ENCODE measurements around the gene CTU2.

GRCh38 chr16:88701581-88702370 lies 4.5 kb upstream of the CTU2 start:
- TF ChIP-seq CTCF (IDR thresholded peaks at IDR 0.05) = no peak
- no peak for TF ChIP-seq POLR2A (IDR thresholded peaks at IDR 0.05)
- no peak for TF ChIP-seq POLR2AphosphoS5 (IDR thresholded peaks at IDR 0.05)

All from transverse colon (tissue), 4 donors.